ENCODE results near the gene FSCN2.

Gene FSCN2

DNA sequence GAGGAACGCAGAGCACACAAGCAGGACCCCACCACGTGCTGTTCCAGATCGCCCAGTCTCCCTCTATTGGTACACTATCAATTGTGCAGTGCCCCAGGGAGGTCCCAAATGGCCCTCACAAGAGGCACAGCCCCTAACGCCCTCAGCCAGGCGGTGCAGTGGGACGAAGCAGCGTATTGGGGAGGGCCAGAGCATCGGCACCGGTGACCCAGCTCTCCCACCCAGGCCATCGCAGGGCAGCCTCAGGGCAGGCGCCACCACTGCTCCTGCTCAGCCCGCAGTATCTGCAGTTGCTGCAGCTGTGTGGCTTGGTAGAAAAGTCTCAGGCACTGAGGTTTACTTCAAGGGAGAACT lies 29.9 kb downstream of the FSCN2 start:
- DNase-seq (ENCODE audit: low read depth), result no peak

DNA sequence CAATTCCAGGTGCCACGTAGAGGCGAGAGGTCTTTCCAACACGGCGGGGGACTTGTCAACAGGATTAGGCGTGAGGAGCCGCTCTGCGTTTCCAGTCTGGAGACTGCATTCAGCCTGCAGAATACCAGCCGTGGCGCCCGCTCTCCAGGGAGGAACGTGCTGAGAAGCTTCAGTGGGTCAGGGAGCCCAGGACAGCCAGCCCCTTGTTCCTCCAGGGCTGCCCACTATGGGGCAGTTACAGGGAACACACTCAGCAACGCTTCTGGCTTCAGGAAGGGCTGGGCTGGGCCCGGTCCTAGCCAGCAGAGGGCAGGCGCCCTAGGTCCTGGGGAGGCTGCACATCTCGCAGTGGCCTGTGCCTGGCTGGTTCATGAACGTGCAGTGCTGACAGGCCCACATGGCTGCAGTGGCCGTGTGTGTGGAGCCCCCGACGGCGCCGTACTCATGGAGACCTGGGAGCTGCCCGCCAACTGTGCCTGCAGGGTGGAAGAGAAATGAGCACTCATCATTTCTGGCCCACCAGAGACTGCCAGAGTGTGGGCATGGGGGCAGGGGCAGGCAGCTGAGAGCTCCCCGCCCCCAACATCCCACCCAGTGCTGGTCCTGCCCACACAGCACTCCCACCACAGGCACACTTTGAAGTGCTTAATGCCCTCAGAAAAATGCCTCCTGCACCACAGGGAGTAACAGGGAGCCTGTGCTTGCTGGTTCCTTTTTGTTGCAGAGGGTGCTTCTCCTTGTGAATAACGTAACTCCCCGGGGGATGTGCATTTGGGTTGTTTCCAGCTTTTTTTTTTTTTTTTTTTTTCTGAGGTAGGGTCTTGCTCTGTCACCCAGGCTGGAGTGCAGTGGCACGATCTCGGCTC lies 31.0 kb downstream of the FSCN2 start:
- DNase-seq (ENCODE audit: low read depth), result no peak

DNA sequence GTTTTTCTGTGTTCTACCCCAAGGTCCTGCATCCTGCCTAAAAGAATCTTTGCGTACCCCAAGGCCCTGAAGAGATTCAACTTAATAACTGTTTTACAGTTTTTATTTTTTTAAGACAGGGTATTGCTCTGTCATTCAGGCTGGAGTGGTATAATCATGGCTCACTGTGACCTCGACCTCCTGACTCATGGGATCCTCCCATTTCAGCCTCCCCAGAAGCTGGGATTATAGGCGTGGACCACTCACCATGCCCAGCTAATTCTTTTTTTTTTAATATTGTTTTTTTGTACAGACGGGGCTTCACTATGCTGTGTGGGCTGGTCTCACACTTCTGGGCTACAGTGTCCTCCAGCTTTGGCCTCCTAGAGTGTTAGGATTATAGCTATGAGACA lies 33.3 kb downstream of the FSCN2 start:
- DNase-seq (ENCODE audit: low read depth), result peak; percentile 68

DNA sequence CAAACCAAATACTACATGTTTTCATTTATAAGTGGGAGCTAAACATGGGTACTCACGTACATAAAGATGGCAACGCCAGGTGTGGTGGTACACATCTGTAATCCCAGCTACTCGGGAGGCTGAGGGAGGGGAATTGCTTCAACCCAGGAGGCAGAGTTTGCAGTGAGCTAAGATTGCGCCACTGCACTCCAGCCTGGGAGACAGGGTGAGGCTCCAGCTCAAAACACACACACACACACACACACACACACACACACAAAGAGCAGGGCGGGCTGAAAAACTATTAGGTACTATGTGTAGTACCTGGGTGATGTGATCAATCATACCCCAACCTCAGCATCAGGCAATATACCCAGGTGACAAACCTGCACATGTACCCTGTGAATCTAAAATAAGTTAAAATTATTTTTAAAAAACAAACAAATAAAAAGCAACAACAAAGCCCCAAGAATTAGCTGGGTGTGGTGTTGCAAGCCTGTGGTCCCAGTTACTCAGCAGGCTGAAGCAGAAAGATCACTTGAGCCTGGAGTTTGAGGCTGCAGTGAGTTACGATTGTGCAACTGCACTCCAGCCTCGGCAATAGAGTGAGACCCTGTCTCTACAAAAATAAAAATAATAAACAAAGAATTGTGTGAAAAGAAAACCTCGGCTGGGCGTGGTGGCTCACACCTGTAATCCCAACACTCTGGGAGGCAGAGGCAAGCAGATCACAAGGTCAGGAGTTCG lies 35.8 kb downstream of the FSCN2 start:
- DNase-seq (ENCODE audit: low read depth), result peak; percentile 72

DNA sequence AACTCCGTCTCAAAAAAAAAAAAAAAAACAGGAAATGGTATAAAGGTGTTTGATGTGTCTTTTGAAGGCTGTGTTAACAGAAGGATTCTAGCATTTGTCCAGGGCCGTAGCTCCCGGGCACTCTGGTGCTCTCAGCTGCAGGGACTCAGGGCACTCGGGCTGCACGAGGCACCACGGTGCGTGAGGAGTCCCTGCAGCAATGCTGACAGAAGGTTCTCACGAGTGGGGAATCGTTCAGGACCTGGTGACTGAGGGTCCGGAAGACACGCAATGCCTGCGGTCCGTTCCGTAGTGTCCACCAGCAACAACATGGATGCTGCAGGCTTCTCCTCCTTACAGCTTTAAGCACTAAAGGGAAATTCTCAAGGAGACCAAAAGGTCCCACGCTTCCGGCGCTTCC lies 36.6 kb downstream of the FSCN2 start:
- no peak for DNase-seq (ENCODE audit: low read depth)

DNA sequence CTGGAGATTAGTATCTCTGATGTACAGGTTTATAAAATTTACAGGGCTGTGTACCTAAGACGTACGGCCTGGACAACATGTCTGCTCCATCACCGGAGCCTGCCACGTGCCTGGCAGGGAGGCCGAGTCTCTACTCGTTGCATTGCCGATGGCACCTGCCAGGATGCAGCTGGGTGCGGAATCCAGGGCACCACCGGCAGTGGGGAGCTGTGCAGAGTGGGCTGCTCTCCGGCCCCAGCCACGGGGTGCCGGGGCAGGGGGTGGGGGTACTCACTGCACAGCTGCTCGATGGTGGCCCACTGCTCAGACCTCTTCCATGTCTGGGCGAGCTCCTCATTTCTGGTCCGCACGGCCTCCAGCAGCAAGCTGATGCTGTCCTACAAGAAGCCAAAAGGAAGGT lies 37.1 kb downstream of the FSCN2 start:
- no peak for DNase-seq (ENCODE audit: low read depth)

DNA sequence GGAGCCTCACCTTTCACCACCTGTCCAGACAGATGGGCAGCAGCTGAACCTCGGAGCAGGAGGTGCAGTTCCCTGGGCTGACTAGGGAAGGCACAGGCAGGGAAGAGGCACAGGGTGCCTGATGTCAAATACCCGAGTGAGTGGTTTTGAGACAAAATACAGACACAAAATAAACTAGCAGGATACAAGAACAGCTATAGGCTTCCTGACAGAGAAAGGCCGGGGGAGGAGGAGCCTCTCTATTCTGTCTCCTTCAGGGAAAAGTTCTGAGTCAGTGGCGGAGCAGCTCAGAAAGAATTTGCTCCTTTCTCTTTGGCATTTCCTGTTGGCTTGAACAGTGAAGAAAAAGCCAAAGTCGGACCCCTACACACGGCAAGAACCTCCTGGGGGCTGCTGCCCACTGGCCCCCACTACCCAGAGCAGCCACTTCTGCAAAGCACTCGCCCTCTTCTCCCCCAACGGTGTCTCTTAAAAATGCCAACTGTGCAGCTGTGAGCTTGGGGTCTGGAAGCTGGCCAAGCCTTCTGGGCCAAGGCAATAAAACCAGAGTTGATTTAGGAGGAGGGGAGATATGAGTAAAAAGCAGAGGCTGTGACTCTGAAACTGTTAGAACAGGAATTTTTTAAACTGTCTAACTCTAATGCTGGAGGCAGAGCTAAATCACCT lies 38.4 kb downstream of the FSCN2 start:
- DNase-seq (ENCODE audit: low read depth), result peak; percentile 91

DNA sequence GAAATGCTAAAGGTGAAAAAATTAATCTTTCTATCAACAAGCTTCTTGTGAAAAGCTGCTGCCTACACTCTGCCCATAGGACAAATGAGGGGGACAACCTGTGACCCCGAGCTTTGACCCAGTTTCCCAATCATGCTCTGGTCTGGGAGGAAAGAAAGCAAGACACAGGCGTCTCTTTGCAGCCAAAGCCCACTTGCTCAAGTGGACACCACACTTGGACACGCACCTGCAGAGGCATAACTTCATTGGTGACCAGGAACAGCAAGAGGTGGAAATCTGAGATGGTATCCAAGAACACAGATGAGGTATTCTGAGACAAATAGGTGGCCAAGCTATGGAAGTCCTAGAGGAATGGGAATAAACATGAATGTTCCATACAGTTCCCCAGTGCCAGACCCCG lies 39.0 kb downstream of the FSCN2 start:
- no peak for DNase-seq (ENCODE audit: low read depth)

DNA sequence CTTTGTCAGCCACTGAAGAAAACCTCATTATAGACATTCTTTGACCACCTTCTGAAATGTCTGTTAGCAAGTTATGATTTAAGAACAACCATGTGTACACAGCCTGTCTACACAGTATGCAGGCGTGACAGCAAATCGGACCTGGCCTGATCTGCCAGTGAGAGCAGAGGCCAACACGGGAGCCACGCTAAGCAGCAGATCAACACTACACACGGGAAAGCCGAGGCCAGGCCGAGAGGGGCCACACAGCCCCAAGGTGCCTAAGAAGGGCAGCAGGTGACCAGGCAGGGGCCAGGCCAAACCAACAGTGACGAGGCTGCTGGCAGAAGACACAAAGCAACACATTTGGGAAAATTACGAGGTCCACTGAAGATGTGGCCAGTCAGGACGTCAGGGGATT lies 40.2 kb downstream of the FSCN2 start:
- DNase-seq (ENCODE audit: low read depth), result no peak

DNA sequence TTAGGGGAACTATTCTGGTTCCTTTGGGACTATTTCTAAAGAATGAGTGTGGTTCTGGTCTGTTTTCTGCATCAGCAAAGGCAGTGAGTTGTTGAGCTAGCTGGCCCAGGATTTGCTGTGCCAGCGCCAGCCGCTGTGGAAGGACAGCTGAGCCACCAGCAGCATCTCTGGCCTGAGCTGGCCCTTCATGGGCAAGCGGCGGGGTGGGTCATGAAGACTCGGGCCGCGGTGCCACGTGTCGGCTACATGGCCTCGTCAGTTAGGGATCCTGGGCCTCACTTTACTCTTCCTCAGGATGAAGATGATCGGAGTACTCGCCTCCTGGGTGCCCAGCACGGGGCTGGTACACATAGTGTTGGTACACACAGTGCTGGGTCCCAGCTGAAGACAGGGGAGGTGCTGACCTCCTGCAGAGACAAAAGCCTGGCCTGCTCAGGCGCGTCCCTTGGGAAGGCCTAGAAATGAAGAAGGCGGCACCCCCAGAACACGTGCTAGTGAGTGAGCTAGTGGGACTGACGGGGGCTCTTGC lies 41.9 kb downstream of the FSCN2 start:
- DNase-seq (ENCODE audit: low read depth), result no peak

DNA sequence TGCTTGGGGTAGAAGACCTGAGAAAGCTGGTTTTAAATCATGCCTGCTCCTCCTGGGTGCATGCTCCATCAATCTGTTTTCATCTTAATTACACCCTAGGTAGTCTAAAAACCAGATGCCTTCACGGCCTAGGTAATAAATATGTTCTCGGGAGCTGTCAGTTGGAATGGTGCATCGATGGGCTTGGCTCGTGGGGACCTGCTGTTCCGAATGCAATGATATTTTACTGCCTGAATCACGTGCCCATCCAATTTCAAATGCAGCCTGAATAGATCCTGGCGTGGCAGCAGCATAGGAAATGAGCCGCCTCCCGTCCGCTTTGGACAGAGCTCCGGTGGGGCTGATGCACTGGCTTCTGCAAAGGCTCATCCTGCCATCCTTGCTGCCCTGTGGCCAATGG lies 42.8 kb downstream of the FSCN2 start:
- DNase-seq (ENCODE audit: low read depth), result no peak

DNA sequence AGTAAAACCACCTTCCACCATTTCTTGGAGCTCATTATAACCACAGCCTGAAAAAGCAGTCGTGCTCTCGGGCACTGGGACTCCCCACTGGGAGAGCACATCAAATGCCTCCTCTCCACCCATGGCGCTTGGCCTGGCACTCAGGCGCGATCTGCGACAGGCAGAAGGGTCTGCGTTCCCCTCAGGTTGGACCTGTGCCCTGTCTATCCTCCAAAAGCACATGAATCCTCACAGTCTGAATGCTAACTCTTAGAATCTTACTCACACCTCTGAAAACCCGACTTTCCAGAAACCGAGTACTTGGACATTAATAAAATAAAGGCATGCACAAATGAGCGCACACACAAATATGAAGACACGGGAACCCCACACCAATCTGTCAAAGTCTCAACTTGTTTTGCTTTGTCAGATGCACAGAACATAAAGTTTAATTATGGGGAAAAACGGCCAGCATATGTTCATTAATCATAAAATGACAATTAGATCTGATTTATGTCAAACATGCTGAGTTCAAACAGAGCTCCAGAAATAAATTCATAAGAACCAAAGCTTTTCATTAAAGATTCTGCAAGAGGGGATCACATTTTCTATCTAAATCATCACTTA lies 44.5 kb downstream of the FSCN2 start:
- DNase-seq (ENCODE audit: low read depth), result no peak

DNA sequence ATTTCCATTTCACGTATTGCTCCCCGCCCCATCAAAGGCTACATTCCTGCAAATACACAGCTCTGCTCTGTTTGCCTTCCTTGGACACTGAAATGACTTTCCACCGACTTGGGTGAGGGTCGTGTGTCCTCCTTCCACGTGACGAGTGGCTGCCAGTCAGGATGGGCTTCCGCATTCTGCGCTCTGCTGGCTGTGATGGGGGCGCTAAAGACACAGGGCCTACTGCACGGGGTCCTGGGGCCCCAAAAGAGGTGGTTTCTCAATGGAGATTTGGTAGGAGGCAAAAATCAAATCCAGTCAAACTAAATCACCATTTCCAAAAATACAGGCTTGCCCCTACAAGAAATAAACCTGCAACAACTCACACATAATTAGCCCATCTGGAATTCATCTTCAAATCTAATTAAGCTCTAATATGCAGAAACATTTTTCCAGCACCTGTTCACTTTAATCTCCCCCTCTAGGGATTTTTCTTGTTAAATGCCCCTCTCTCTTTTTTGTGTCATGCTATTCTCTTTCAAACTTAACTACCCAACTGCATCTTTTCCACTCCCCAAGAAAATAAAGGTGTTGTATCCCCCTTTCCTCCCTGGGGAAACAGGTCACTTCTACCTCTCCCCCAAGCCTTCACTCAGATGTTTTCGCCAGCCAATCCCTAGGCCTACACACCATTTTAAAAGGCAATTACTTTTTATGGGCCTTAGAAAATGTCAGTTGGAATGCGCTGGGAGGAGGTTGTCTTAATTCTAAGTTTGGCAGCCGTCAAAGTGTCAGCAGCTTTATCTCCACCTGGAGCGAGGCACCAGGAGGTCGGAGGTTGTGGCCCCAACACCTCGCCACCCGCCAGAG lies 45.8 kb downstream of the FSCN2 start:
- no peak for DNase-seq (ENCODE audit: low read depth)

DNA sequence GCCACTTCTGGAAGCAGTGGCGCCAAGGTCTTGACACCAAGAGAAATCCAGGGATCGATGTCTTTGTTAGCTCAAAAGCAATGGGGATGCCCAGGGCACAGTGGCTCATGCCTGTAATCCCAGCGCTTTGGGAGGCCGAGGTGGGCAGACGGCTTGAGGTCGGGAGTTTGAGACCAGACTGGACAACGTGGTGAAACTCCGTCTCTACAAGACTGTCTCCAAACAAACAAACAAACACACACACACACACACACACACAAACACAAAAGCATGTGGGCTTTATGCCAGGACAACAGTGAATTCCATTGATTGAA lies 46.4 kb downstream of the FSCN2 start:
- no peak for DNase-seq (ENCODE audit: low read depth)

DNA sequence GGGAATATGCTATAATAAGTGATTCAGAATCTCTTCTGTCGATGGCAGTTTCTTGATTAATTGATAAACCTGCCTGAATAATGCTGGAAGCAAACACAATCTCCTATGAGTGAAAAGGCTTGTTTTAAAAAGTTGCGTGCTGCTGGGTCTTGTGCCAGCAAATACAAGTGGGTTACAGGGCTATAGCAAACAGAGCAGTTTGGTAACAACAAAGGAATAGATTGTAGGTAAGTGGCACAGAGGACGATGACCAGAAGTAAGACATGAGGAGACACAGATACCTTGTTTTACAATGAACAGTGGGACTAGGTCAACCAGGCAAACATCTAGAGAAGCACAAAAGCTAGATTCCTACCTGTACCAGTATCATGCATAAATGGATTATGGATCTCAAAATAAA lies 47.7 kb downstream of the FSCN2 start:
- no peak for DNase-seq (ENCODE audit: low read depth)

DNA sequence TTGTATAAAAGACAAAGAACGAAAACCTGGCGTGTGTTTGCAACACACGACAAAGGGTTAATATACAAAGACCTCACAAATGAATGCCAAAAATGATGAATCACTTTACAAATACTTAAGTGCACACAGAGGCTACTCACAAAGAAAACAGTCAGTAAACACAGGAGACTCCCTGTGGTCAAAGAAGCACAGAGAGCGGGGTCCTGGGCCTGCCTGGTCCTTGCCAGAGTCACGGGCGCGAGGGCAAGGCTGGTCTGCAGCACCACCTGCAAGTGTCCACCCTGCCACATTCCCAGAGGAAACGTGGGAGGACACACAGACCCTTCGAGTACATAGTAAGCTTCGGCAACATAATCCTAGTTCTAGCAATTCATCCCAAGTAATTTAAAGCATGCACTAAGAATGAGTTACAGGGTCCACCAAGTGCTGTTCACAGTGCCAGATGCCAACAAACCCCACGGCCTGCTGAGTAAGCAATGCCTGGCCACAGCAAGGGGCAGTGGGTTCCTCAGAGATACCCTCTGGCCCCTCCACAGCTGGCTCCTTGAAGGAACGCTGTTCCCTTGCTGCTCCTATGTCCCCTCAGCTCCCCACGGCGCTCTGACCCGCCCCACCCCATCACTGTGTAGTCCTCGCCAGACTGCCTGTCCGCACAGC lies 48.6 kb downstream of the FSCN2 start:
- DNase-seq (ENCODE audit: low read depth), result peak; percentile 61

DNA sequence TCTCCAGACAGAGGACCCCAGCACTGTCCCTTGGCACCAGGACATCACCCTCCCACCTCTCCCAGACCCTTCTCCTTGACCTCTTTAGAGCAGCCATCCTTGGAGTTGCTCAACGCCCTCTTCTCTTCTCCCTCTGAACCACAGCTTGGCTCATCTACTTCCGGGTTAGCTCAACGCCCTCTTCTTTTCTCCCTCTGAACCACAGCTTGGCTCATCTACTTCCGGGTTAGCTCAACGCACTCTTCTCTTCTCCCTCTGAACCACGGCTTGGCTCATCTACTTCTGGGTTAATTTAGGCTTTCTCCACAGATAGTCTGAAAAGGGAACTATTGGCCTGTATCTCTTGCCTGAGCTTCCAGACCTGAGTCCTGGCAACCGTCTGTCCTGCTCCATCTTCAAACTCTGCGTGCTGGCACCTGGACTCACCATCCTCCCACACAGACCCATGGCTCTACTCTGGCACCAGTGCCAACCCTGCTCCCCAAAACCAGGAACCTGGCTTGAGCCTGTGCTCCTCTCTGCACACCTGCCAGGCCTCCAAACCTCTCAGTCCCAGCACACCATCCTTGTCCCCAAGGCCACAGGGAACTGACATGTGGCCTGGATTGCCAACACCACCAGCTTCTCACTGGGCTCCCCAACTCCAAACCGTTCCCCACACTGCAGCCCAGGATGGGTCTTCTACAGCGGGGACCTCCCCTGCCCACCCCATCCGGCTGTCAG lies 49.3 kb downstream of the FSCN2 start:
- DNase-seq (ENCODE audit: low read depth), result no peak

DNA sequence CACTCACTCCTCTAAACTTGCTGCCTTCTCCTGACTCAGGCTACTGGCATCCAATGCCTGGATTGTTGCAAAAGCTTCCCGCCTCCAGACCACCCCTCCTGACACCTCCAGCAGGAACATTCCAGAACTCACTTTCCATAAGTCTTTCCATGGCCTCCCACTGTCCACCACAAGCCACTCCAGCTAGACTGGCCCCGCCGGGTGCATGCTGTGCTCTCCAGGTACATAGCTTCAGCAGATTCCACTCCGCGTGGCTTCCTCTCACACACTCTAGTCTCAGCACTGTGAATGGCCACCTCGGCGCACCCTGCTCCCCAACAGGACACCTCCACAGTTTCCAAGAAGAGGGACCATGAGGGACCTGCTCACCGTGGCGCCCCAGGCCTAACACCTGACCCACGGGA lies 49.9 kb downstream of the FSCN2 start:
- DNase-seq (ENCODE audit: low read depth), result no peak

DNA sequence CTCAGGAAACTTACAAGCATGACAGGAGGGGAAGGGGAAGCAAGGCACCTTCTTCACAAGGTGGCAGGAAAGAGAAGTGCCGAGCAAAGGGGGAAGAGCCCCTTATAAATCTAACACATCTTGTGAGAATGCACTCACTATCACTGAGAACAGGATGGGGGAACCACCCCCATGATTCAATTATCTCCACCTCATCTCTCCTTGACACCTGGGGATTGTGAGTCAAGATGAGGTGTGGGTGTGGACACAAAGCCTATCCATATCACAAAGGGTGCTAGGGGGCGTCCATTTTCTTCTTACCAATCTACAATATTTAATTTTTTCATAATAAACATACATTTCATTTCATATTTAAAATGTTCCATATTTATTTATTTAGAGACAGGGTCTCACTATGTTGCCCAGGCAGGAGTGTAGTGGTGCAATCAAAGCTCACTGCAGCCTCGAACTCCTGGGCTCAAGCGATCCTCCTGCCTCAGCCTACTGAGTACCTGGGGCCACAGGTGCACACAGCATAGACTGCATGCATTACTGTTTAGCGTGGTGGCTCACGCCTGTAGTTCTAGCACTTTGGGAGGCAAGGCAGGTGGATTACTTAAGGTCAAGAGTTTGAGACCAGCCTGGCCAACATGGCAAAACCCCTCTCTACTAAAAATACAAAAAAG lies 50.5 kb downstream of the FSCN2 start:
- no peak for DNase-seq (ENCODE audit: low read depth)

DNA sequence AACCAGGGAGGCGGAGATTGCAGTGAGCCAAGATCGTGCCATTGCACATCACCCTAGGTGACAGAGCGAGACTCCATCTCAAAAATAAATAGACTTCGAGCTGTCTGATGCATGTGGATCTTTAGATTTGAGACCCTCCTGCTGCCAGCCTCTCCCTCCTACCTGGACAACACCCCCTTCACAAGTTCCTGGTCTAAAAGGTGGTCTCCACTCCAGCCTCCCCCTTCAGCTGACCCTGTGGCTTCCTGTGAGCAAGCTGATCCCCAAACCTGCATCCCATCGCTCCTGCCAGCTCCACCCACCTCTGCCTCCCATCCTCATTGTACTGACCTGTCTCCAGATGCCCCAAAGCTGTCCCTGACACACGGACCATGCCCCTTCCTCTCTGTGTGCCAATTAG lies 51.1 kb downstream of the FSCN2 start:
- no peak for DNase-seq (ENCODE audit: low read depth)
